Uterus (tissue), 4 donors: ENCODE data around the gene NPHP4. TPM values are rescaled to one million over a fixed set of nuclear protein-coding genes. Genes with fewer than 3 reads are reported as not detected.

Experiments used
- DNase-seq, 2 donors: peaks; one replicate each; pipeline ENCODE4 v3.0.0-alpha.2; 2019 to 2020
- H3K27ac ChIP-seq, 2 donors: fragments of 200-600 bp; sonication (generic); 1 replicate in 1 of 2; 2 replicates in 1 of 2; pipeline ENCODE4 v1.5.1; 2016 to 2018
- H3K27me3 ChIP-seq, 2 donors: fragments of 200-600 bp; sonication (generic); one replicate each; pipeline ENCODE4 v1.5.1; 2018 to 2019; ENCODE audit warnings: control low read depth in 1 of 2
- H3K36me3 ChIP-seq, 2 donors: fragments of 200-600 bp; sonication (generic); one replicate each; pipeline ENCODE4 v1.5.1; 2019; ENCODE audit warnings: control low read depth in 1 of 2
- H3K4me1 ChIP-seq, 2 donors: fragments of 200-600 bp; sonication (generic); one replicate each; pipeline ENCODE4 v1.5.1; 2018 to 2019; ENCODE audit warnings: control low read depth in 1 of 2
- H3K4me3 ChIP-seq, 2 donors: fragments of 200-600 bp; sonication (generic); 1 replicate in 1 of 2; 2 replicates in 1 of 2; pipeline ENCODE4 v1.5.1; 2018 to 2019; ENCODE audit warnings: mild to moderate bottlenecking in 1 of 2
- H3K9me3 ChIP-seq, 2 donors: fragments of 200-600 bp; sonication (generic); one replicate each; pipeline ENCODE4 v1.5.1; 2019; ENCODE audit warnings: control low read depth in 1 of 2
- POLR2A ChIP-seq, 2 donors: fragments of 450-650 bp; IDR thresholded peaks; one replicate each; pipeline ENCODE4 v1.6.1; 2016; ENCODE audit warnings: antibody characterized with exemption in 2 of 2, mild to moderate bottlenecking in 1 of 2, moderate library complexity in 1 of 2
- intact Hi-C: fragments of 100-400 bp; cut with DNase I; formaldehyde crosslinking; loops from one replicate; pipeline ENCODE4 v1.15.1; 2023; ENCODE audit warnings: low total_unique reads
- total RNA-seq, 4 donors: library from RNA; depleted of rRNA in 3 of 4; stranded (reverse); fragments of >200 nt in 3 of 4; gene quantifications; one replicate each; pipeline versions ENCODE4 v1.1.0 to v1.2.4, GENCODE V29; 2014 to 2023
- TF ChIP-seq, protein P1 (sequence below), 4 experiments: fragments of 200-600 bp in 2 of 4; fragments of 450-650 bp in 2 of 4; sonication (generic) in 2 of 4; IDR thresholded peaks; one replicate each; pipeline ENCODE4 v1.5.1; 2016 to 2019; ENCODE audit warnings: antibody characterized with exemption in 4 of 4, mild to moderate bottlenecking in 2 of 4, moderate library complexity in 1 of 4
- donor health status: DM: yes; HTN: yes; CAD: no.

NPHP4 gene
- total RNA-seq, 4 donors from 2014 or later = 1.3 to 16.2 (median 7.0) TPM

- Histone ChIP-seq H3K27ac (no peak overlapping the region), H3K9me3 (no peaks in the 10 kb centered on the region), H3K27me3 (no peaks in the 10 kb centered on the region), H3K4me1 (no peaks in the 10 kb centered on the region), H3K4me3 (no peak overlapping the region), H3K36me3 (no peaks in the 10 kb centered on the region)
- DNase-seq = no peak
- TF ChIP-seq POLR2A (IDR thresholded peaks at IDR 0.05) = no peak
- TF ChIP-seq, protein P1, sequence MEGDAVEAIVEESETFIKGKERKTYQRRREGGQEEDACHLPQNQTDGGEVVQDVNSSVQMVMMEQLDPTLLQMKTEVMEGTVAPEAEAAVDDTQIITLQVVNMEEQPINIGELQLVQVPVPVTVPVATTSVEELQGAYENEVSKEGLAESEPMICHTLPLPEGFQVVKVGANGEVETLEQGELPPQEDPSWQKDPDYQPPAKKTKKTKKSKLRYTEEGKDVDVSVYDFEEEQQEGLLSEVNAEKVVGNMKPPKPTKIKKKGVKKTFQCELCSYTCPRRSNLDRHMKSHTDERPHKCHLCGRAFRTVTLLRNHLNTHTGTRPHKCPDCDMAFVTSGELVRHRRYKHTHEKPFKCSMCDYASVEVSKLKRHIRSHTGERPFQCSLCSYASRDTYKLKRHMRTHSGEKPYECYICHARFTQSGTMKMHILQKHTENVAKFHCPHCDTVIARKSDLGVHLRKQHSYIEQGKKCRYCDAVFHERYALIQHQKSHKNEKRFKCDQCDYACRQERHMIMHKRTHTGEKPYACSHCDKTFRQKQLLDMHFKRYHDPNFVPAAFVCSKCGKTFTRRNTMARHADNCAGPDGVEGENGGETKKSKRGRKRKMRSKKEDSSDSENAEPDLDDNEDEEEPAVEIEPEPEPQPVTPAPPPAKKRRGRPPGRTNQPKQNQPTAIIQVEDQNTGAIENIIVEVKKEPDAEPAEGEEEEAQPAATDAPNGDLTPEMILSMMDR (IDR thresholded peaks at IDR 0.05) = no peak
- intact Hi-C loops = loop anchor here (10.0 kb wide), 1 partner anchor 1188 kb away; no protein-coding TSS in a partner anchor
Measured at GRCh38 chr1:6016191-6016865, 24.1 kb upstream of the NPHP4 start.

- Histone ChIP-seq H3K27ac (no peak overlapping the region), H3K4me1 (no peaks in the 10 kb centered on the region), H3K27me3 (no peaks in the 10 kb centered on the region), H3K9me3 (no peaks in the 10 kb centered on the region), H3K36me3 (no peaks in the 10 kb centered on the region), H3K4me3 (no peak overlapping the region)
- intact Hi-C loops = loop anchor here (10.0 kb wide), 1 partner anchor 1190 kb away; no protein-coding TSS in a partner anchor
- TF ChIP-seq, protein P1 (IDR thresholded peaks at IDR 0.05) = no peak
- no peak for TF ChIP-seq POLR2A (IDR thresholded peaks at IDR 0.05)
- no peak for DNase-seq
Measured at GRCh38 chr1:6014130-6014999, 22.1 kb upstream of the NPHP4 start.

GRCh38 chr1:6013491-6013890, 21.3 kb upstream of the NPHP4 start:
- no peak for TF ChIP-seq POLR2A (IDR thresholded peaks at IDR 0.05)
- TF ChIP-seq, protein P1 (IDR thresholded peaks at IDR 0.05) = no peak
- Histone ChIP-seq H3K4me3 (no peak overlapping the region), H3K4me1 (no peaks in the 10 kb centered on the region), H3K9me3 (no peaks in the 10 kb centered on the region), H3K27ac (no peak overlapping the region), H3K36me3 (no peaks in the 10 kb centered on the region), H3K27me3 (no peaks in the 10 kb centered on the region)
- DNase-seq = no peak
- intact Hi-C loops = loop anchor here (10.0 kb wide), 1 partner anchor 1191 kb away; no protein-coding TSS in a partner anchor

- H3K4me3 ChIP-seq = no peak overlapping the region
- TF ChIP-seq POLR2A (IDR thresholded peaks at IDR 0.05) = no peak
- no peak overlapping the region for H3K27ac ChIP-seq
- no peaks in the 10 kb centered on the region for H3K9me3 ChIP-seq
- H3K27me3 ChIP-seq = no peaks in the 10 kb centered on the region
- no peak for DNase-seq
- H3K4me1 ChIP-seq = no peaks in the 10 kb centered on the region
- no peaks in the 10 kb centered on the region for H3K36me3 ChIP-seq
- intact Hi-C loops = loop anchor here (10.0 kb wide), 1 partner anchor 1192 kb away; no protein-coding TSS in a partner anchor
Measured at GRCh38 chr1:6012529-6013318, 20.5 kb upstream of the NPHP4 start.

- H3K27ac ChIP-seq = no peak overlapping the region
- no peaks in the 10 kb centered on the region for H3K4me1 ChIP-seq
- no peaks in the 10 kb centered on the region for H3K36me3 ChIP-seq
- intact Hi-C loops = loop anchor here (10.0 kb wide), 1 partner anchor 1193 kb away; no protein-coding TSS in a partner anchor
- H3K4me3 ChIP-seq = no peak overlapping the region
- TF ChIP-seq, protein P1 (IDR thresholded peaks at IDR 0.05) = no peak
- no peak for TF ChIP-seq POLR2A (IDR thresholded peaks at IDR 0.05)
- H3K9me3 ChIP-seq = no peaks in the 10 kb centered on the region
- DNase-seq = no peak
- H3K27me3 ChIP-seq = no peaks in the 10 kb centered on the region
Measured at GRCh38 chr1:6011946-6012258, 19.7 kb upstream of the NPHP4 start.
